ENCODE data around the gene RAB4B.

DNA sequence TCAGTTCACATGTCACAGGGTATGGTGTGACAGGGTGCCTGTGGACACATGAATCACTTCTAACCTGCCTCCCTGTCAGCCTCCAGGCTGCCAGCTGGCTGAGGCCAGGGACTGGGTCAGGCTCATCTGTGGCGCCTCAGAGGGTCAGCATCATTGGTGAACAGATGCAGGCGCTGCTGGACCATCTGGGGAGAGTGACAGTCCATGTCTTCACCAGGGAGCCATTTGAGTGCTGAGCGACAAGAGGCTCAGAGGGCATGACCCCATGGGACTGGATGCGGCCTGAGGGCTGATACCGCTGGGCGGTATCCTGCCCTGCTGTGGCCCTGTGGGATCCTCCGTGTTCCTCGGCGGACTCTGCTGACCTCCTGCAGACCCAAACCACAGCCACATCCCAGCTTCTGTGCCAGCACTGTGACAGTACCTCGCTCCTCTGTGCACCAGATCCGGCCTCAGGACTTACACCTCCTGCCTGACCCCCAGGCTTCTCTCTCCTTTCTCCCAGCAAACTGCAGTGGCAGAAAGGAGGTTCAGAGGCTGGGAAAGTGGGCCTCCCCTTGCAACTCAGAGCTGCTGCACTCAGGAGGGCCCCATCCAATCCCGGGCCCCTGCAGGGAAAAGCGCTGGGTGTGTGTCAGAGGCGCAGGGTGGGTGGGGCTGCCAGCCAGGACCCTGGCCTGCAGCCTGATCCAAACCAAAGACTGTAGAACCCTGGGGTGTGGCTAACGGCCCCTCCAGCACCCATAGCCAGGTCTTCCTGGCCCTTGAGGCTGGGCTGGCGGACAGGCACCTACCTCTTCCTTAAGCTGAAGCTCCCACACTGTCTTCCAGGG lies 38.0 kb upstream of the RAB4B start:
- TF ChIP-seq, protein P1, sequence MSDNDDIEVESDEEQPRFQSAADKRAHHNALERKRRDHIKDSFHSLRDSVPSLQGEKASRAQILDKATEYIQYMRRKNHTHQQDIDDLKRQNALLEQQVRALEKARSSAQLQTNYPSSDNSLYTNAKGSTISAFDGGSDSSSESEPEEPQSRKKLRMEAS (CRISPR knock-in tag; IDR thresholded peaks at IDR 0.05): no peak
- TF ChIP-seq SMAD3 (CRISPR knock-in tag; IDR thresholded peaks at IDR 0.05; ENCODE audit: borderline replicate concordance): no peak
- TF ChIP-seq, protein P2, sequence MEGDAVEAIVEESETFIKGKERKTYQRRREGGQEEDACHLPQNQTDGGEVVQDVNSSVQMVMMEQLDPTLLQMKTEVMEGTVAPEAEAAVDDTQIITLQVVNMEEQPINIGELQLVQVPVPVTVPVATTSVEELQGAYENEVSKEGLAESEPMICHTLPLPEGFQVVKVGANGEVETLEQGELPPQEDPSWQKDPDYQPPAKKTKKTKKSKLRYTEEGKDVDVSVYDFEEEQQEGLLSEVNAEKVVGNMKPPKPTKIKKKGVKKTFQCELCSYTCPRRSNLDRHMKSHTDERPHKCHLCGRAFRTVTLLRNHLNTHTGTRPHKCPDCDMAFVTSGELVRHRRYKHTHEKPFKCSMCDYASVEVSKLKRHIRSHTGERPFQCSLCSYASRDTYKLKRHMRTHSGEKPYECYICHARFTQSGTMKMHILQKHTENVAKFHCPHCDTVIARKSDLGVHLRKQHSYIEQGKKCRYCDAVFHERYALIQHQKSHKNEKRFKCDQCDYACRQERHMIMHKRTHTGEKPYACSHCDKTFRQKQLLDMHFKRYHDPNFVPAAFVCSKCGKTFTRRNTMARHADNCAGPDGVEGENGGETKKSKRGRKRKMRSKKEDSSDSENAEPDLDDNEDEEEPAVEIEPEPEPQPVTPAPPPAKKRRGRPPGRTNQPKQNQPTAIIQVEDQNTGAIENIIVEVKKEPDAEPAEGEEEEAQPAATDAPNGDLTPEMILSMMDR (IDR thresholded peaks at IDR 0.05): no peak
- no peak for TF ChIP-seq JUN (CRISPR knock-in tag; IDR thresholded peaks at IDR 0.05)
- TF ChIP-seq, protein P3, sequence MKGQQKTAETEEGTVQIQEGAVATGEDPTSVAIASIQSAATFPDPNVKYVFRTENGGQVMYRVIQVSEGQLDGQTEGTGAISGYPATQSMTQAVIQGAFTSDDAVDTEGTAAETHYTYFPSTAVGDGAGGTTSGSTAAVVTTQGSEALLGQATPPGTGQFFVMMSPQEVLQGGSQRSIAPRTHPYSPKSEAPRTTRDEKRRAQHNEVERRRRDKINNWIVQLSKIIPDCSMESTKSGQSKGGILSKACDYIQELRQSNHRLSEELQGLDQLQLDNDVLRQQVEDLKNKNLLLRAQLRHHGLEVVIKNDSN (CRISPR knock-in tag; IDR thresholded peaks at IDR 0.05): no peak
- TF ChIP-seq NFYB (CRISPR knock-in tag; conservative IDR thresholded peaks at IDR 0.05; ENCODE audit: low read depth): no peak
- no peak for TF ChIP-seq ZNF263 (CRISPR knock-in tag; IDR thresholded peaks at IDR 0.05; ENCODE audit: low read depth)
